Eye (tissue), 1 donor: ENCODE data around the gene CELSR2.
A peak's percentile ranks its signal among the peaks of the same experiment; 100 is the strongest.
"Not testable (repeated sequence)": the region's sequence is repeated elsewhere in the genome, so short reads cannot be mapped to it uniquely, and the experiment has no call there.

ENCODE experiments used
- DNase-seq: peaks from one replicate; pipeline ENCODE4 v3.0.0-alpha.2; 2015

Gene CELSR2

GRCh38 chr1:109248797-109249629 lies at the start of gene CELSR2:
Gene CELSR2, plus strand, starts transcription at chr1:109249539. Its CDS starts 541 bp downstream, at chr1:109250080.
- peak; percentile 91 for DNase-seq

DNA sequence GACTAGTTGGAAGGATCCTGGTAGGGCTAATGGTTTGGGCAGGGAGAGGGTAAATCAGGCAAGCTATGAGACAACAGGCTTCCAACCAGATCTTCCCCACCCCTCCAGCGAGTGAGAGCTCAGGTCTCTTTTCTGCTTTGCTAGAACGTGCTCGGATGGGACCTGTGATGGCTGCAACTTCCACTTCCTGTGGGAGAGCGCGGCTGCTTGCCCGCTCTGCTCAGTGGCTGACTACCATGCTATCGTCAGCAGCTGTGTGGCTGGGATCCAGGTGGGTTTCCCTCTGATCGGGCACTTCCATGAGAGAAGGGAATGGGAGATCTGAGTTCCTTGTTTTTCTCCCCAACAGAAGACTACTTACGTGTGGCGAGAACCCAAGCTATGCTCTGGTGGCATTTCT lies 49.6 kb upstream of the CELSR2 start:
- no peak for DNase-seq

DNA sequence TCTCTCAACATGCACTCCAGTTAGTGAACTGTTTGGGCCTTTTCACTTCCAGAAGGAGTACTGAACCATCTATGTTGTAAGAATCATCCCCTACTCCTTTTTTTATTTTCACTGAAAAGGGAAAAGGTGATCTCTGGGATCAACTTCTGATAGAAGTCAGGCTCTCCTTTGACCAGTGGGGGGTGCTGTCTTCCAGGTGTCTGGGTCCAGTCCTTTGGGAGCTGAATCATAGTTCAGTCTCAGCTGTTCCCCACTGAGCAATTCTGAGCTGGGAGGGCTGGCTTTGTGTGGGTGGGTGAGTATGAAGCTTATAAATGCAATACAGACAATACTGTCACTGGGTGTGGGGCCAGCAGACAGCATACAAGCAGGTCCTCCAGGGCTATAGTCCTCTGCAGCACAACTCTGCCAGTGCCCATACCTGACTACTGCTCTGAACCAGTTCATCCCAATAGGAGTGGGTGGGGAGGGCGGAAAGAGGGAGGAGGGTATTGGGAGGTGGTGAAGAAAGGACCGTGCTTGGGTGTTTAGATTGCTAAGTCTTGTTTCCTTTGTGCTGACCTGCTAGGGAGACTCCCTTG lies 48.1 kb upstream of the CELSR2 start:
- peak; percentile 62 for DNase-seq

DNA sequence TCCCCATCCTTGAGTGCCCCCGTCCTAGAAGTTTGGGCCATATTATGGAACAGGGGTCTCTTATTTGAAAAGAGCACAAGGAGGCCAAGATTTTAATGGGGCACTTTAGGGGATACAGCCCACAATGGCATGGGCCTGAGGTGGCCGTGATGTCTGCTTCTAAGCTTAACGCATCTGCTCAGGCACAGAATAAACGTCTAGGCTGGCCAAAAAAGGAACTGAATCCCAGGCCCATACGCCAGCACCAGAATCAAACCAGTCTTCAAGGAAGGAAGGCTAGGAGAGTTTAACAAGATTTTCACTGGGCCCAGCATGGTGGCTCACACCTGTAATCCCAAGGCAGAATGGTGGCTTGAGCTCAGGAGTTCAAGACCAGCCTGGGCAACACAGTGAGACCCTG lies 44.9 kb upstream of the CELSR2 start:
- DNase-seq, result no peak

GRCh38 chr1:109206339-109206738 lies 43.0 kb upstream of the CELSR2 start:
- no peak for DNase-seq

- DNase-seq, result no peak
Observed at GRCh38 chr1:109207467-109208103, 41.8 kb upstream of the CELSR2 start.

- no peak for DNase-seq
Observed at GRCh38 chr1:109208394-109208793, 40.9 kb upstream of the CELSR2 start.

GRCh38 chr1:109208836-109209463 lies 40.4 kb upstream of the CELSR2 start:
- DNase-seq, result no peak

GRCh38 chr1:109210058-109210457 lies 39.3 kb upstream of the CELSR2 start:
- DNase-seq, result no peak

- DNase-seq, result no peak
Observed at GRCh38 chr1:109213345-109213823, 36.0 kb upstream of the CELSR2 start.

DNA sequence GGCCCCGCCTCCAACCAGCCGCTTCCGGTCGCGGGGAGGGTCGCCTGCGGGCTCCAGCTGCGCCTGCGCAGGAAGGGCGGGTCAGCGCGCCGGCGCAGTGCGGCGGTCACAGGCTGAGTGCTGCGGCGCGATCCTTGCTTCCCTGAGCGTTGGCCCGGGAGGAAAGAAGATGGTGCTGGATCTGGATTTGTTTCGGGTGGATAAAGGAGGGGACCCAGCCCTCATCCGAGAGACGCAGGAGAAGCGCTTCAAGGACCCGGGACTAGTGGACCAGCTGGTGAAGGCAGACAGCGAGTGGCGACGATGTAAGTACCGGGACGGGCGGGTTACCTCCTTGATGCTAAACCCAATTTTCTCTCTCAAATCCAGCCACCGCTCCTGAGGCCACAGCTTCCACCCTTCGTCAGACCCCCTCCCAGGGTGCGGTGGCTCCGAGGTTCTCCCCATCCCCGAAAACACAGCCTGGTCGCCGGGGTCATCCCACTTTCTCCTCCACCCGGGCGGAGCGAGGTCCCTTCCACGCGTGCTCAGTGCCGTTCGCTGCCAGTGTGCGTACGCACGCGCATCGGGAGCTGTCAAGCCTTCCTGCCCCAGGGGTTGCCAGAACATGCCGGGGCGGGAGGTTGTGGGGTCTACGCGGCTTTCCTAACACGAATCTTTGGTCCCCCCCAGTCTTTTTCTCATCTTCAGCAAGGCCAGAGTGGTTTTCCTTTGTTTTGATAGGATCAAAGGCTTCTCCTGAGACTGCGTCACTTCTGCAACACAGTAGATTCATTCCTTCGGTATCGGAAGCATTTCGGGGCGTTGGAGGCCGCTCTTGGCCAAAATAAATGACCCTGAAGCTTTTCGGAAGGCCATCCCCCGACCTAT lies 35.3 kb upstream of the CELSR2 start, which contains the start of gene SARS1:
TSS of gene SARS1 (plus strand) at position 95 of the 870 bp plus-strand sequence. CDS start at position 170, 75 bp downstream.
- peak; percentile 96 for DNase-seq

- DNase-seq, result peak; percentile 75
Observed at GRCh38 chr1:109214695-109215623, 34.4 kb upstream of the CELSR2 start.

DNA sequence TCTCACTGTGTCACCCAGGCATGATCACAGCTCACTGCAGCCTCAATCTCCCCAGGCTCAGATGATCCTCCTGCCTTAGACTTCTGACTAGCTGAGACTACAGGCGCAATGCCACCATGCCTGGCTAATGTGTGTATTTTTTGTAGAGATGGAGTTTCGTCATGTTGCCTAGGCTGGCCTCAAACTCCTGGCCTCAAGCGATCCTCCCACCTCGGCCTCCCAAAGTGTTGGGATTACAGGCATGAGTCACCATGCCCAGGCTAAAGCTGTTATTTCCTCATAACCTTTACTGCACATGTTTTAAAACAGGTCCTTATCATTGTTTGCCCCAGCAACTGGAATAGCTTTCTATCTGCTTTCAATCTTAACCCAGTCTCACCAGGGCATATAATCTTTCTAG lies 32.7 kb upstream of the CELSR2 start:
- DNase-seq, result no peak

DNA sequence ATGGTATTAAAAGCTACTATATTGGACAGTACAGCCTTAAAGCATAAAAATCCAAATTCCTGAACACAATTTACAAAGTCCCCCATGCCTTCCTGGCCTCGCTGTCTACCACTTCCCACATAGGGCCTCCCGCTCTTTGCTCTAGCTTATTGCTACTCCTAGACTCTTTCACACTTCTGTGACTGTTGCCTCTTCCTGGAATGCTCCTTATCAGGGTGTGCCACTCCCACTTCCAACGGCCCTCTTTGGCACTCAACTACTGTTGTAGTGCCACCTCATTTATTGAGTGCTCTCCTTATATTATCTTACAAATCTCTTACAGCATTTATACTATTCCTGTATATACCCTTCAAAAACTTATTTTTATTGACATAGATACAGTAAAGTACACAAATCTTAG lies 30.8 kb upstream of the CELSR2 start:
- DNase-seq, result no peak

GRCh38 chr1:109221201-109221600 lies 28.1 kb upstream of the CELSR2 start:
- not testable (repeated sequence) for DNase-seq

DNA sequence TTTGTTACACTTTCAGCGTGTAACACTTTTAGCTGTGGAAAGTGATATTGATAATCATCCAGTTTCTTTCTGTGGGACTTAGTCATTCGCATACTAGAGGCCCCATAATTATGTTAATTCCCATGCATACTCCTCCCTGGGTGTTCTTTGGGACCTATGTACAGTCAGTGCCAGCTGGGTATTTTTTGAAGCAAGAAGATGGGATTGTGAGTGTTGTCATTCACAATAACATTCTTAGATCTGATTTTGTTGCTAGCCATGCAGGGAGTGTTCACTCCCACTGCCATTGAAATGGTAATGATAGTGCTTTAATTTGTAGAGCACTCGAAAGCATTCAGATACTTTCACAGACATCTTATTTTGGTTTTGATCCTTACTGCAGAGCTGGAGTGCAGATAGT lies 24.0 kb upstream of the CELSR2 start:
- no peak for DNase-seq

DNA sequence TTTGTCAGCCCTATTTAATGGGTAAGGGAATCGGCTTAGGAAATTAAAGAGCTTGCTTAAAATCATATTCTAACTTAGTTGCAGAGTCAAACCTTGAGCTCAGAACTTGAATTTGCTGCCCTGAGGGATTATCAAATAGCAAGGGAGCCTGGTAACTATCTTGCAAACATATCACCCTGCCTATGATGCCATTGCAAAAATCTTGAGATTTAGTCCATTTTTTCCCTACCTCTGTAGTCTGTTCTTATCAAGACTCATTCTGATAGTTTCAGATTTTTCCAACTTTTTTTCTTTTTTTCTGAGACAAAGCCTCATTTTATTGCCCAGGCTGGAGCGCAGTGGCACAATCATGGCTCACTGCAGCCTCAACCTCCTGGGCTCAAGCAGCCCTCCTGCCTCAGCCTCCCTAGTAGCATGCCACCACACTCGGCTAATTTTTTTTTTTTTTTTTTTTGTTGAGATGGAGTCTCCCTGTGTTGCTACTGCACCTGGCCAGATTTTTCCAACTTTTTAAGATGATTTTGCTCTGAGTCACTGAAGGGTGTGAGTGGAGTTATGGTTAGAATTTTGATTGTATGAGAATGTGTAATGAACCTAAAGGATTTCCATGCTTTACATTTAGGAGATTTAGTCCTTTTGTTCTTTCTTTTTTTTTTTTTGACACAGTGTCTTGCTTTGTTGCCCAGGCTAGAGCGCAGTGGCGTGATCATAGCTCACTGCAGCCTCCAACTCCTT lies 23.5 kb upstream of the CELSR2 start:
- no peak for DNase-seq

DNA sequence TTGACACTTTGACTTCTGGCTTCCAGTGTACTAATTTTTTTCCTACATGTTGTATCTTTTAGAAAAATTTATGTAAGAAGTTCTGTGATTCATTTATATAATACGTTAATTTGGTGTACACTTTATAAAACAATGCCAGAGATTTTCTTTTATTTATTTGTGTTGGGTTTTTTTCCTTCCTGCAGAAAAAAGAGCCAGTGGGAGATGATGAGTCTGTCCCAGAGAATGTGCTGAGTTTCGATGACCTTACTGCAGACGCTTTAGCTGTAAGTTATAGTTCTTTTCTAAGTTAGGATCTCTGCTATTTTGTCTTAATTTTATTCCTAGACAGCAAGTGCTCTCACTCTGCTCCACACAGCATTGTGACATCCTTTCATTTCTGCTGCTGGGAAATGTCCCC lies 21.2 kb upstream of the CELSR2 start:
- DNase-seq, result no peak

GRCh38 chr1:109229531-109230127 lies 19.7 kb upstream of the CELSR2 start:
- peak; percentile 85 for DNase-seq

- no peak for DNase-seq
Observed at GRCh38 chr1:109231066-109231465, 18.3 kb upstream of the CELSR2 start.
